ENCODE data around the gene TUNAR.

DNA sequence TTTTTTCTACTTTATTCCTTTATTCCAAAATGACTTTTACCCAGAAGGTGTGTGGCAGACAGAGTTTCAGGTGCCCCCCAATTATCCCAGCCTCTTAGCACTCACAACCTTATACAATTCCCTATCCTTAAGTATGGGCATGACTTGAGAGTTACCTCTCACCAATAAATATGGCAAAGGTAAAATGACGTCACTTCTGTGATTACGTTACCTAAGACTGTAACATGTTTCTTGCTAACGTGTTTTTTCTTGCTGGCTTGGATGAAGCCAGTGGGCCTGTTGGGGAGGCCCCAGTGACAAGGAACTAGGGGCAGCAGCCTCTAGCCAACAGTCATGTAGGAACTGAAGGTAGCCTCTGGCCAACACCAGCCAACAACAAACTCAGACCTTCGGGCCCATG lies 13.3 kb upstream of the TUNAR start:
- TF ChIP-seq CTCF (conservative IDR thresholded peaks at IDR 0.05; ENCODE audit: low read depth, low read length): no peak
- TF ChIP-seq EZH2 (IDR thresholded peaks at IDR 0.05; ENCODE audit: borderline replicate concordance, low read depth, low read length, poor library complexity, severe bottlenecking): no peak

All from A673 (cell line).